ENCODE measurements around the gene INTS2. TPM values are rescaled to one million over a fixed set of nuclear protein-coding genes. Genes with fewer than 3 reads are reported as not detected.
"Not testable (repeated sequence)": the region's sequence is repeated elsewhere in the genome, so short reads cannot be mapped to it uniquely, and the experiment has no call there.

The INTS2 gene
- total RNA-seq, 1 donor from 2014 or later, result 26.9 TPM

- intact Hi-C loops (cut with micrococcal nuclease), result no loop called here
Observed at GRCh38 chr17:61897548-61898180, 30.1 kb downstream of the INTS2 start.

GRCh38 chr17:61895391-61895790 is 32.4 kb downstream of the INTS2 start:
- intact Hi-C loops (cut with micrococcal nuclease), result no loop called here

- intact Hi-C loops (cut with micrococcal nuclease), result not testable (repeated sequence)
Observed at GRCh38 chr17:61894310-61894709, 33.5 kb downstream of the INTS2 start.

- intact Hi-C loops (cut with micrococcal nuclease), result not testable (repeated sequence)
Observed at GRCh38 chr17:61887733-61888132, 40.0 kb downstream of the INTS2 start.

GRCh38 chr17:61885865-61886264 is 41.9 kb downstream of the INTS2 start:
- intact Hi-C loops (cut with micrococcal nuclease), result not testable (repeated sequence)

- intact Hi-C loops (cut with micrococcal nuclease), result no loop called here
Observed at GRCh38 chr17:61884864-61885263, 42.9 kb downstream of the INTS2 start.

- intact Hi-C loops (cut with micrococcal nuclease), result no loop called here
Observed at GRCh38 chr17:61880589-61881102, 47.1 kb downstream of the INTS2 start.

- intact Hi-C loops (cut with micrococcal nuclease), result no loop called here
Observed at GRCh38 chr17:61878984-61879612, 48.7 kb downstream of the INTS2 start.

GRCh38 chr17:61878520-61878919 is 49.3 kb downstream of the INTS2 start:
- intact Hi-C loops (cut with micrococcal nuclease), result no loop called here

GRCh38 chr17:61877837-61878236 is 49.9 kb downstream of the INTS2 start:
- intact Hi-C loops (cut with micrococcal nuclease), result no loop called here

GRCh38 chr17:61875804-61876203 is 52.0 kb downstream of the INTS2 start:
- intact Hi-C loops (cut with micrococcal nuclease), result no loop called here

GRCh38 chr17:61875285-61875684 is 52.5 kb downstream of the INTS2 start:
- intact Hi-C loops (cut with micrococcal nuclease), result no loop called here

- intact Hi-C loops (cut with micrococcal nuclease), result no loop called here
Observed at GRCh38 chr17:61874075-61874474, 53.7 kb downstream of the INTS2 start.

- intact Hi-C loops (cut with micrococcal nuclease), result no loop called here
Observed at GRCh38 chr17:61872099-61872498, 55.7 kb downstream of the INTS2 start.

GRCh38 chr17:61869138-61869537 is 58.6 kb downstream of the INTS2 start:
- intact Hi-C loops (cut with micrococcal nuclease), result no loop called here

- intact Hi-C loops (cut with micrococcal nuclease), result no loop called here
Observed at GRCh38 chr17:61868074-61868473, 59.7 kb downstream of the INTS2 start.

GRCh38 chr17:61867033-61867432 is 60.7 kb downstream of the INTS2 start:
- intact Hi-C loops (cut with micrococcal nuclease), result no loop called here

- intact Hi-C loops (cut with micrococcal nuclease), result loop anchor here (1.0 to 5.0 kb wide), 3 partner anchors 64 to 1584 kb away; partner anchors contain the start of genes CYB561 and INTS2
Observed at GRCh38 chr17:61863801-61864126, 64.0 kb downstream of the INTS2 start.

GRCh38 chr17:61862975-61863800 is 64.6 kb downstream of the INTS2 start, which contains the start of gene BRIP1:
BRIP1 (minus strand) TSS chr17:61863528; CDS start chr17:61861539, 1,989 bp downstream.
- intact Hi-C loops (cut with micrococcal nuclease), result loop anchor here (1.0 to 5.0 kb wide), 3 partner anchors 64 to 1584 kb away; partner anchors contain the start of genes CYB561 and INTS2

GRCh38 chr17:61862105-61862574 is 65.6 kb downstream of the INTS2 start:
- intact Hi-C loops (cut with micrococcal nuclease), result loop anchor here (5.0 kb wide), 1 partner anchor 1585 kb away; the partner anchor contains the start of gene CYB561

- intact Hi-C loops (cut with micrococcal nuclease), result loop anchor here (5.0 kb wide), 1 partner anchor 1587 kb away; the partner anchor contains the start of gene CYB561
Observed at GRCh38 chr17:61860397-61860796, 67.4 kb downstream of the INTS2 start.

- intact Hi-C loops (cut with micrococcal nuclease), result no loop called here
Observed at GRCh38 chr17:61856035-61856434, 71.7 kb downstream of the INTS2 start.
